DND-41 (cell line): ENCODE results near the gene ZDHHC7.

Experiments
- CTCF ChIP-seq: IDR thresholded peaks from 2 replicates; pipeline ENCODE4 v1.5.1; 2012; ENCODE audit warnings: borderline replicate concordance, low read length, moderate library complexity, mild to moderate bottlenecking; ENCODE audit not compliant: poor library complexity, severe bottlenecking; ENCODE audit errors: extremely low read depth
- EZH2 ChIP-seq: IDR thresholded peaks from 3 replicates; pipeline ENCODE4 v1.6.1; 2012; ENCODE audit warnings: borderline replicate concordance, low read depth, mild to moderate bottlenecking, moderate library complexity, low read length, inconsistent platforms; ENCODE audit not compliant: severe bottlenecking

DNA sequence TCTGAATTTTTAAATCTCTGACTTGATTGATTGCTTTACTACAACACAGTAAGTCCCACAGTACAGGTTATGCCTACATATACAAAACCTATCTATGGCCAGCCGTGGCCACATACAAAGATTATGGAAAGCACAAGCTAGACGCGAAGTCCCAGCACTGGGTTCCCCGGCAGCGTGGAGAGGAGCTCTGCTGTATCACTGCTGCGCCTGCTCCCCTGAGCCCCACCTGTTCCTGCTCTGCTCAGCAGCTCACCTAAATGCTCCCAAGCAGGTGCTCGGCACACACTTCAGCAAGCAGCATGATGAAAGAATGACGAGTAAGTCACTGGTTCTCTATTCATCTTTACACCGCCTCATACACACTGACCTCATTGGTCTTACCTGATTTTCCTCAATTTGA lies 20.6 kb downstream of the ZDHHC7 start:
- TF ChIP-seq EZH2 (no peak), CTCF (no peak)
